Measurements from ENCODE around the gene PLCD1.
"Not testable (repeated sequence)": the region's sequence is repeated elsewhere in the genome, so short reads cannot be mapped to it uniquely, and the experiment has no call there.

PLCD1 gene

DNA sequence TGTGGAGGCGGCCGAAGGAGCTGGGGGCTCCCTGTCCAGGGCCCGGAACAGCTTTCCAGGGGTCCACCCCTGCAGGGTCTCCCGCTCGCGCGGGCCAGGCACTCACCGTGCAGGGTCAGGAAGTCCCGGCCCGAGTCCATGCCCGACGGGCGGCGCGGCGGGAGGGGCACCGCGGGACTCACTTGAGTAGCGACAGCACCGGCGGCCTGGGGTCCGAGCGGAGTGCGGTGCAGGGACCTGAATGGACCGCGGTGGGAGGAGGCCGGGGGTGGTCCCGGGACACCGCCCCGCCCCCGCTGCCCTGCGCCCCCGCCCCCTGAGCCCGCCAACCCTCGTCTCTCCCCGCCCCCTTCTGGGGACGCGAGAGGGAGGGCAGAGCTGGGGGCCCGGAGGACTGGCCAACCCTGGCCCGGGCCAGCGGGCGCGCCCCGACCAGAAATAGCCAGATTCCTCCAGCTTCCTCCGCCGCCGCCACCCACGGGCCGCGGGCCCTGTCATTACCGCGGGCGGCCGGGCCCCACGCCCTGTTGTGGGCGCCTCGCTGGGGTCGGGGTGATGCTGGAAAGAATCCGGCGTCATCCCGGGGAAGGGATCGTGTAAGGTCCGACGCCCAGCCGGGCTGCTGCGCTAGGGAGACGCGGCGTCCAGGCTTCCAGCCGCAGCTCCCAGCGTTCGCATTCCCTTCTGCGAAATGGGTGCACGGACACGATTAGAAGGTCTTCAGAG, at the start of gene PLCD1:
TSS of gene PLCD1 (minus strand) at position 243 of the 726 bp plus-strand sequence. CDS start at position 140, 103 bp downstream.
- DNase-seq (ENCODE audit: insufficient read length, low spot score) (peak; percentile 52), FAIRE-seq (no peak)
- TF ChIP-seq CTCF (IDR thresholded peaks at IDR 0.05; ENCODE audit: insufficient read depth, missing control alignments), result no peak

- not testable (repeated sequence) for DNase-seq (ENCODE audit: insufficient read length, low spot score); FAIRE-seq
These were observed 47.6 kb upstream of the PLCD1 start for GRCh38 chr3:38077073-38077472.

- no peak for TF ChIP-seq CTCF (IDR thresholded peaks at IDR 0.05; ENCODE audit: insufficient read depth, missing control alignments)
- FAIRE-seq (no peak), DNase-seq (ENCODE audit: insufficient read length, low spot score) (no peak)
These were observed 40.6 kb upstream of the PLCD1 start for GRCh38 chr3:38070013-38070412.

- TF ChIP-seq CTCF (IDR thresholded peaks at IDR 0.05; ENCODE audit: insufficient read depth, missing control alignments), result no peak
- DNase-seq (ENCODE audit: insufficient read length, low spot score) (no peak), FAIRE-seq (no peak)
These were observed 38.2 kb upstream of the PLCD1 start for GRCh38 chr3:38067508-38068233.

- FAIRE-seq, result not testable (repeated sequence)
These were observed 35.0 kb upstream of the PLCD1 start for GRCh38 chr3:38064453-38064852.

GRCh38 chr3:38062809-38063208, 33.4 kb upstream of the PLCD1 start:
- TF ChIP-seq CTCF (IDR thresholded peaks at IDR 0.05; ENCODE audit: insufficient read depth, missing control alignments), result no peak
- DNase-seq (ENCODE audit: insufficient read length, low spot score), result no peak
- FAIRE-seq, result no peak

More at GRCh38 chr3:38064453-38064852, 35.0 kb upstream of the PLCD1 start:
- not testable (repeated sequence) for DNase-seq (ENCODE audit: insufficient read length, low spot score)

DNA sequence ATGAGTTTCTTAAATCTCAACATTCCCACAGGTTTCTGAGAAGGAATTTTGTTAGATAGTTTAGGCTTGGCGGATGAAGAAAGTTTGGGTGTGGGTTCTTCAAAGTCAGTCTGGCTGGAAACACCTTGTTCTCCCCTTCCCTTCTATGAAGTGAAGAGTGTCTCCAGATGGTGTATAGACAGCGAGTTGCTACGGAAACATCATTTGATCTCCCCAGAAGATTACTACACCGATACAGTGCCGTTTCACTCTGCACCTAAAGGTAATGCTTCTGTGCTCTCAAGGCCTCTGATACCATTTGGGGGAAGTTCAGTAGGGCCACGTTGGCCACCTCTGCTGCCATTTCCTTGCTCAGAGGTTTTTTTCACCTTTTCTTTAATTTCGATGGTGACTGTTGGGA, 30.1 kb upstream of the PLCD1 start:
- DNase-seq (ENCODE audit: insufficient read length, low spot score) (no peak), FAIRE-seq (no peak)
- TF ChIP-seq CTCF (IDR thresholded peaks at IDR 0.05; ENCODE audit: insufficient read depth, missing control alignments), result no peak

GRCh38 chr3:38059148-38059547, 29.7 kb upstream of the PLCD1 start:
- DNase-seq (ENCODE audit: insufficient read length, low spot score), result no peak
- FAIRE-seq, result no peak
- TF ChIP-seq CTCF (IDR thresholded peaks at IDR 0.05; ENCODE audit: insufficient read depth, missing control alignments), result no peak

Data from D721Med (cell line).